ENCODE data around the gene ZNF441.

ZNF441 gene

DNA sequence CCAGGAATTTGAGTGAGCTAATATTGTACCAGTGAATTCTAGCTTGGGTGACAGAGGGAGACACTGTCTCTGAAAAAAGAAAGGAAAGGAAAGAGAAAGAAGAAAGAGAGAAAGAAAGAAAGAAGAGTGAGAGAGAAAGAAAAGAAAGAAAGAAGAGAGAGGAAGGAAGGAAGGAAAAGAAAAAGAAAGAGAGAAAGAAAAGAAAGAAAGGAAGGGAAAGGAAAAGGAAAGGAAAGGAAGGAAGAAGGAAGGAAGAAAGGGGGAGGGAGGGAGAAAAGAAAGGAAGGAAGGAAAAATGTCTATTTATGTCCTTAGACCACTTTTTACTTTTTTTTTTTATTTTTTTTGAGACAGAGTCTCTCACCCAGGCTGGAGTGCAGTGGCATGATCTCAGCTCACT lies 26.1 kb downstream of the ZNF441 start:
- TF ChIP-seq POLR2AphosphoS5 (IDR thresholded peaks at IDR 0.05; ENCODE audit: low read depth, low read length), result no peak
- no peak for TF ChIP-seq FOXP2 (optimal IDR thresholded peaks at IDR 0.05; ENCODE audit: borderline replicate concordance, extremely low read depth, extremely low read length, insufficient read depth)
- TF ChIP-seq SIN3A (IDR thresholded peaks at IDR 0.05; ENCODE audit: borderline replicate concordance, insufficient read depth, low read length), result no peak
- no peak for TF ChIP-seq TAF1 (IDR thresholded peaks at IDR 0.05; ENCODE audit: borderline replicate concordance, insufficient read depth, low read length)
- TF ChIP-seq, protein P1, sequence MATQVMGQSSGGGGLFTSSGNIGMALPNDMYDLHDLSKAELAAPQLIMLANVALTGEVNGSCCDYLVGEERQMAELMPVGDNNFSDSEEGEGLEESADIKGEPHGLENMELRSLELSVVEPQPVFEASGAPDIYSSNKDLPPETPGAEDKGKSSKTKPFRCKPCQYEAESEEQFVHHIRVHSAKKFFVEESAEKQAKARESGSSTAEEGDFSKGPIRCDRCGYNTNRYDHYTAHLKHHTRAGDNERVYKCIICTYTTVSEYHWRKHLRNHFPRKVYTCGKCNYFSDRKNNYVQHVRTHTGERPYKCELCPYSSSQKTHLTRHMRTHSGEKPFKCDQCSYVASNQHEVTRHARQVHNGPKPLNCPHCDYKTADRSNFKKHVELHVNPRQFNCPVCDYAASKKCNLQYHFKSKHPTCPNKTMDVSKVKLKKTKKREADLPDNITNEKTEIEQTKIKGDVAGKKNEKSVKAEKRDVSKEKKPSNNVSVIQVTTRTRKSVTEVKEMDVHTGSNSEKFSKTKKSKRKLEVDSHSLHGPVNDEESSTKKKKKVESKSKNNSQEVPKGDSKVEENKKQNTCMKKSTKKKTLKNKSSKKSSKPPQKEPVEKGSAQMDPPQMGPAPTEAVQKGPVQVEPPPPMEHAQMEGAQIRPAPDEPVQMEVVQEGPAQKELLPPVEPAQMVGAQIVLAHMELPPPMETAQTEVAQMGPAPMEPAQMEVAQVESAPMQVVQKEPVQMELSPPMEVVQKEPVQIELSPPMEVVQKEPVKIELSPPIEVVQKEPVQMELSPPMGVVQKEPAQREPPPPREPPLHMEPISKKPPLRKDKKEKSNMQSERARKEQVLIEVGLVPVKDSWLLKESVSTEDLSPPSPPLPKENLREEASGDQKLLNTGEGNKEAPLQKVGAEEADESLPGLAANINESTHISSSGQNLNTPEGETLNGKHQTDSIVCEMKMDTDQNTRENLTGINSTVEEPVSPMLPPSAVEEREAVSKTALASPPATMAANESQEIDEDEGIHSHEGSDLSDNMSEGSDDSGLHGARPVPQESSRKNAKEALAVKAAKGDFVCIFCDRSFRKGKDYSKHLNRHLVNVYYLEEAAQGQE (IDR thresholded peaks at IDR 0.05; ENCODE audit: insufficient read depth in 1 of 2, low read depth in 2 of 2, low read length in 2 of 2), result no peak

- TF ChIP-seq FOXP2 (optimal IDR thresholded peaks at IDR 0.05; ENCODE audit: borderline replicate concordance, extremely low read depth, extremely low read length, insufficient read depth) (peak; percentile 32), TAF1 (IDR thresholded peaks at IDR 0.05; ENCODE audit: borderline replicate concordance, insufficient read depth, low read length) (no peak)
These were observed 30.7 kb downstream of the ZNF441 start for GRCh38 chr19:11797491-11797890.

DNA sequence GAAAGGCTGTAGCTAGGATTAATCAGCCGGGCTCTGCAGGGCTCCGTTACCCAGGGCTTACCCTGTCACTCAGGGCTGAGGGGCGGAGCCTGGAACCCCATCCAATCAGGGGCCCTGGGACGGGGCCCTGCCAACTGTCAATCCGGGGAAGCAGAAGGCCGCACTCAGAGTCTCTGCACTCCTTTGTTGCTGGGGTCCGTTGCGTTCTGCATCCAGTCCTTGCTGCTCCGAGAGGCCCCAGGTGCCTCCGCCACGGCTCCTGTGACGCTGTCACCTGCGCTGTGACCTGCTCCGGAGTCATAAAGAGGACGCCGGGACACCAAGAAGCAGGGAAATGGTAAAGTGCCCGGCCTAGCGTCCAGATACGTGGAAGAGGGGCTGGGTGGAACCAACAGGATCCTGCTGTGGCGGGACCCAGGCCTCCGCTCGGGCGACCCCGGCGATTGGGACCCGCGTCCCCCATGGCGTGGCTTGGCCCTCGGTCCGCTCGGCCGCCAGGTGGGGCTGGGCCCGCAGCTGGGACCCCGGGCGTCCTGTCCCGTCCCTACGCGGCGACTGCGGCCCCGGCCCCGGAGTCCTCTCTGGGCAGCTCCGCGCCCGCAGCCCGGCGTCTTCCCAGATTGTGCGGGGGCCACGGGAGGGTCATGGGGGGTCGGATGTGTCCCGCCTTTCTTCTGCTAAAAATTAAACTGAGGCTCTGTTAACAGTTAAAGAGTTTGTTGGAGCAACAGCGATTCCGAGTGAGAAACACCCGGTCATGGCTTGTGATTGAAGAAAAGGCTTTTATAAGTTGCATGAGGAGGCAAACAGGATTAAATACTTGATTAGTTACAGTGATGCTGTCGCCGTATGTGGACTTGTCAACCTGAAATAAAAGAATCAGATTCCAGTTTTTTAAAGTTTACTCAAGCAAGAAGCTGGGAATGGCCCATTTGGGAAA lies 31.9 kb downstream of the ZNF441 start, which contains the start of gene ZNF491:
ZNF491 (plus strand) TSS at position 133 of the 940 bp plus-strand sequence. CDS start 7,431 bp downstream, outside the sequence.
- peak; percentile 69 for TF ChIP-seq POLR2AphosphoS5 (IDR thresholded peaks at IDR 0.05; ENCODE audit: low read depth, low read length)
- TF ChIP-seq FOXP2 (optimal IDR thresholded peaks at IDR 0.05; ENCODE audit: borderline replicate concordance, extremely low read depth, extremely low read length, insufficient read depth), result no peak
- TF ChIP-seq TAF1 (IDR thresholded peaks at IDR 0.05; ENCODE audit: borderline replicate concordance, insufficient read depth, low read length), result no peak

DNA sequence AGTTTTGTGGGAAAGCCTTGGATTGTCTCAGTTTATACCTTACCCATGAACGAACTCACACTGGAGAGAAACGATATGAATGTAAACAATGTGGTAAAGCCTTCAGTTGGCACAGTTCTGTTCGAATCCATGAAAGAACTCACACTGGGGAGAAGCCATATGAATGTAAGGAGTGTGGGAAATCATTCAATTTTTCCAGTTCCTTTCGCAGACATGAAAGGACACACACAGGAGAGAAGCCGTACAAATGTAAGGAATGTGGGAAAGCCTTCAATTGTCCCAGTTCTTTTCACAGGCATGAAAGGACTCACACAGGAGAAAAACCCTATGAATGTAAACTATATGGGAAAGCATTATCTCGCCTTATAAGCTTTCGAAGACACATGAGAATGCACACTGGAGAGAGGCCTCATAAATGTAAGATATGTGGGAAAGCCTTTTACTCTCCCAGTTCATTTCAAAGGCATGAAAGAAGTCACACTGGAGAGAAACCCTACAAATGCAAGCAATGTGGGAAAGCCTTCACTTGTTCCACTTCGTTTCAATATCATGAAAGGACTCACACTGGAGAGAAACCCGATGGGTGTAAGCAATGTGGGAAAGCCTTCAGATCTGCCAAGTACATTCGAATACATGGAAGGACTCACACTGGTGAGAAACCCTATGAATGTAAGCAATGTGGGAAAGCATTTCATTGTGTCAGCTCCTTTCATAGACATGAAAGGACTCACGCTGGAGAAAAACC lies 39.7 kb downstream of the ZNF441 start:
- no peak for TF ChIP-seq SIN3A (IDR thresholded peaks at IDR 0.05; ENCODE audit: borderline replicate concordance, insufficient read depth, low read length)

- TF ChIP-seq, protein P1 (IDR thresholded peaks at IDR 0.05; ENCODE audit: insufficient read depth in 1 of 2, low read depth in 2 of 2, low read length in 2 of 2), result no peak
- no peak for TF ChIP-seq TAF1 (IDR thresholded peaks at IDR 0.05; ENCODE audit: borderline replicate concordance, insufficient read depth, low read length)
- no peak for TF ChIP-seq POLR2AphosphoS5 (IDR thresholded peaks at IDR 0.05; ENCODE audit: low read depth, low read length)
- TF ChIP-seq FOXP2 (optimal IDR thresholded peaks at IDR 0.05; ENCODE audit: borderline replicate concordance, extremely low read depth, extremely low read length, insufficient read depth), result no peak
- no peak for TF ChIP-seq SIN3A (IDR thresholded peaks at IDR 0.05; ENCODE audit: borderline replicate concordance, insufficient read depth, low read length)
These were observed 40.2 kb downstream of the ZNF441 start for GRCh38 chr19:11807099-11807380.

DNA sequence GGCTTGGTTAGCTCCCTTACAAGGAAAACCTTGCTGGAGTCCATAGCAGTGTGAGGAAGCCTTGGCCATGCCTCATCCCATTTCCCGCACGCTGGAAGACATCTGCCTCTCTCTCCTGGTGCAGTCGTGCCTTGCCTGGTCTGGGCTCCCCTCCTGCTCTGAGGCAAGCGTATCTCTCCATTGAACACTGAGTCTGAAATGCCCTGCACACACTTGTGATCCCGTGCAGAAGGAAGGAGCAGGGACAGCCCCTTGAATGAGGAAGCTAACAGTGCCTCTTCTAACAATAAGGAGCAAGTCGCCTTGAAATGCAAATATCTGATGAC lies 46.9 kb downstream of the ZNF441 start:
- no peak for TF ChIP-seq POLR2AphosphoS5 (IDR thresholded peaks at IDR 0.05; ENCODE audit: low read depth, low read length)
- no peak for TF ChIP-seq TAF1 (IDR thresholded peaks at IDR 0.05; ENCODE audit: borderline replicate concordance, insufficient read depth, low read length)

GRCh38 chr19:11814029-11814699 lies 47.4 kb downstream of the ZNF441 start, which contains the start of gene ZNF440:
TSS of gene ZNF440 (plus strand) at chr19:11814273. CDS start at chr19:11814448, 175 bp downstream.
- TF ChIP-seq POLR2AphosphoS5 (IDR thresholded peaks at IDR 0.05; ENCODE audit: low read depth, low read length) (peak; percentile 99), TAF1 (IDR thresholded peaks at IDR 0.05; ENCODE audit: borderline replicate concordance, insufficient read depth, low read length) (peak; percentile 95), SIN3A (IDR thresholded peaks at IDR 0.05; ENCODE audit: borderline replicate concordance, insufficient read depth, low read length) (peak; percentile 8; the same call in 1 of the 2 replicates), FOXP2 (optimal IDR thresholded peaks at IDR 0.05; ENCODE audit: borderline replicate concordance, extremely low read depth, extremely low read length, insufficient read depth) (no peak)
- TF ChIP-seq, protein P1 (IDR thresholded peaks at IDR 0.05; ENCODE audit: insufficient read depth in 1 of 2, low read depth in 2 of 2, low read length in 2 of 2), result 0 out of 4 replicates have a peak, but pooled peaks of 1 of the 2 experiments have one; percentile 30
